NCI-H2081 (cell line): ENCODE measurements around the gene PLAC9.
"Not testable (repeated sequence)": the region's sequence is repeated elsewhere in the genome, so short reads cannot be mapped to it uniquely, and the experiment has no call there.

Source experiments
- DNase-seq, 2 experiments: peaks; one replicate each; lab custom pipeline; 2025; lab: John Stamatoyannopoulos, UW

PLAC9 gene

DNA sequence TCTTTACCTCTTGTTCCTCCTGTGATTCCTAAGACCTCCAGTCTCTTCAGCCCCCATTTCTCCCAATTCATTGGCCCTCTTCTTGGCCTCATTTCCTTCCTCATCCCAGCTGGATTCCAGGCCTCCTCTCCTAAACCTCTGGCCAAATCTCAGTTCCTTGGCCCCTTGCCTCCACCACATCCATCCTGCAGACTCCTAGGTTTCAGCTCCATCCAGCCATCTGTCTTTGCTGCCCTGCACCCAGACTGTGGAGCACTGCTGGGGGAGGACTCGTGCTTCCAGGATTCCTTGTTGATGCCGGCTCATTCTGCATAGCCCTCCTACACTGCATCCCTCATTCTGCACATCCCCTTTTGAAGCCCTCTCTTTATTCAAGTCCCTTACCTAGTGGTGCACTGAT, 6.7 kb downstream of the PLAC9 start:
- no peak for DNase-seq

DNA sequence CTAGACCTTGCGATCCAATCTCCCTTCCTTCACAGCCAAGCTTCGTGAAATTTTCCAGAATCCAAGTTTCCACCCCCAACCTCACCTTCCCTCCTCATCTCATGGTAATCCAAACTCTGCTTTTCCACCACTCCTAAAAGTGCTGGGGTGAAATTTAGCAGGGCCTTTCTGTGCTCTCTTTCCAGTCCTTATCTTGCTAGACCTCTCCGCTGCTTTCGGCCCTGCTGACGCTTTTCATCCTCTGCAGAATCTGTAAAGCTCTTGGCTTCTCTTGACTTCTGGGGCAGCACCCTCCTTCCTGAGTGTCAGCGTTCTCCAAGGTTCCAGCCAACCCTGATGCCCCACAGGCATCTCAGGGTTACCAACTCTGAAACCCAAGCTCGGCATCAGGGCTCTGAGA, 7.7 kb downstream of the PLAC9 start:
- DNase-seq: no peak

GRCh38 chr10:80141696-80142460, 9.3 kb downstream of the PLAC9 start:
- DNase-seq: no peak

DNA sequence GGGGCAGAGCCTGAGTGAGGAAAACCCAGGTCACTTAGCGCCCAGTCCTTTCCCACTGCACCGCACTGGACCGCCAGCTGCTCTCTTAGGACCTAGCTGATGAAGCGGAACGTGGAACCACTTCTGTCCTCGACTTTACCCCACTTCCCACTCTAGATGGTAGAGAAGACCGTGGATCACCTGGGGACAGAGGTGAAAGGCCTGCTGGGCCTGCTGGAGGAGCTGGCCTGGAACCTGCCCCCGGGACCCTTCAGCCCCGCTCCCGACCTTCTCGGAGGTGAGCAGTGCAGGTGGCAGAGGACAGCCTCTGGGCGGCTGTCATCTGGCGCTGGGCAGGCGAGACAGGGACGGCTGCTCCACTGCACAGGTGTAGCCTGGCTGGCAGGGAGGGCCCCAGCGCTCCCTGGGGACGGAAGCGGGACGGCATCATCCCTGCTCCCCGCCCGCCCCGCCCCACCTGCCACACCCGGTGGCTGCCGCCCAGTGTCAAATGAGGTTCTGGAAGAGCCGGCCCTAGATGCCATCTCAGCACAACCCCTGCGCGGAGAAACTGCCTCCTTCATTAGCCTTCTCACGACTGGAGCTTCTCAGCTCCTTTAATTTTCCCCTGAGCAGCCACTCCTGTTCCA, 11.7 kb downstream of the PLAC9 start:
- peak in 1 of 2 experiments; percentile 43 for DNase-seq

DNA sequence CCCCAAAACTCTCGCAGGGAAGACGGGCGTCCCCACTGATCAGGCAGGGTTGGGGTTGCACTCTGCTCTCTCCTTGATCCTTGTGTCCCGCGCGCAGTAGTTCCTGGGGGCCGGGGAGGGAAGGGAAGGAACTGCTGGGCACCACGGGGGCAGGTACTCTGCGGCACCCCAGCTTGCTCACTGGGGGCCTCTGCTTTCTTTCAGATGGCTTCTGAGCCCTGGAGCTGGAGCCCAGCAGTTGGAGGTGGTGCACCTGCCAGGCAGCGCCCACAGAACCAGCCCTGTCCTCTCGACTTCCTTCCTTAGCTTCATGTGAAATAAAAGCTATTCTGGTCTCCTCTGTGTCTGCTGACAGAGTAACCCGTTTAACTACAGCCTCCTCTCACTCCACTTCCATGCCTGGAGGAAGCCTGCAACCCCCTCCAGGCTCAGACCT, 12.2 kb downstream of the PLAC9 start:
- no peak for DNase-seq

DNA sequence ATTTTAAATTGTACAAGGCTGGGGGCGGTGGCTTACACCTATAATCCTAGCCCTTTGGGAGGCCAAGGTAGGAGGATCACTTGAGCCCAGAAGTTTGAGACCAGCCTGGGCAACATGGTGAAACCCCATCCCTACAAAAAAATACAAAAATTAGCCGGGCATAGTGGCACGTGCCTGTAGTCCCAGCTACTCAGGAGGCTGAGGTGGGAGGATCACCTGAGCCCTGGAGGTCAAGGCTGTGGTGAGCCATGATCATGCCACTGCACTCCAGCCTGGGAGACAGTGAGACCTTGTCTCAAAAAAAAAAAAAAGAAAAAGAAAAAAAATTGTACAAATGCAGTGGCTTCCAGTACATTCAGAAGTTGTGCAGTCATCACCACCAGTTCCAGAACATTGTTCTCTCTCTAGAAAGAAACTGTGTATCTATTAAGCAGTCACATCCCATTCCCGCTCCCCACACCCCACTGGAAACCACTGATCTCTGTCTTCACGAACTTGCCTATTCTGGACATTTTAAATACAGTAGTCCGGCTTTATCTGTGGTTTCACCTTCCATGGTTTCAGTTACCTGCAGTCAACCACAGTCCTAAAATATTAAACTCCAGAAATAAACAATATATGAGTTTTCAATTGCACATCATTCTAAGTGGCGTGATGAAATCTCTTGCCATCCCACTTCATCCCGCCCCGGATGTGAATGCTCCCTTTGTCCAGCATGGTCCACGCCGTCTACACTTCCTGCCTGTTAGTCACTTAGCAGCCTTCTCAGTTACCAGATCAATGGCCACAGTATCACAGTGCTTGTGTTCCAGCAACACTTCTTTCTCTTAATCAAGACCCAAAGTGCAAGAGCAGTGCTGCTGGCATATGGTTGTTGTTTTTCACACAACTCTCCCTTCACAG, 13.1 kb downstream of the PLAC9 start:
- not testable (repeated sequence) for DNase-seq

- DNase-seq: no peak
Observed at GRCh38 chr10:80146918-80147317, 14.4 kb downstream of the PLAC9 start.

- DNase-seq: no peak
Observed at GRCh38 chr10:80148166-80148805, 15.8 kb downstream of the PLAC9 start.

DNA sequence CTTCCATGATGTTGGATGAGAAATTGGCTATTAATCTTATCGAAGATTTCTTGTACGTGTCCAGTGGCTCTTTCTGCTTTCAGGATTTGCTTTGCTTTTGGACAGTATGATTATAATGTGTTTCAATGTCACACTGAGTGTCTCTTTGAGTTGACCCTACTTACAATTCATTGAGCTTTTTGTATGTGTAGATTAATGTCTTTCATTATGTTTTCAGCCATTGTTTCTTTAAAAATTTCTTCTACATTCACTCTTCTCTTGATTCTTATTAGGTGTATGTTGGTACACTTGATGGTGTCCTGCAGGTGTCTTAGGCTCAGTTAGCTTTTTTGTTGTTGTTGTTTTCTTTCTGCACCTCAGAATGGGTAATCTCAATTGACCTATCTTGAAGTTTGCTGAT, 16.6 kb downstream of the PLAC9 start:
- no peak for DNase-seq

GRCh38 chr10:80150172-80150571, 17.6 kb downstream of the PLAC9 start:
- DNase-seq: no peak

GRCh38 chr10:80152820-80153219, 20.3 kb downstream of the PLAC9 start:
- DNase-seq: no peak

DNA sequence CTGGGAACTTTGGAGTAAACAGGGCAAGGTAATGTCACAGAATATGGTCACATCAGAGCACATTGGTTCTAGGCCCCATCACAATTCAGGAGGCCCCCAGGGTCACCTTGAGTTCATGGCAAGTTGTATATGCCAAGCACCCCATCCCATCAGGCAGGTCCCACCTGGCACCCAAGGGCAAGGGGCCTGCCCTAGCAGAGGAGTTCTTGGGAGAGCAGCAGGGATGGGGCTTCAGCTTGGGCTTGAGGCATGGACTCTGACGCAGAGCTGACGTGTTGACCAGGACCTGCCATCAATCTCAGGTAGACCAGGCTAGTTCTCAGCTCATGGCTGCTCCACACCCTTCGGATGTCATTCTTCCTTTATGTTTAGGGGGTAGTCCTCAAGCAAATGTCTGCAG, 20.9 kb downstream of the PLAC9 start:
- DNase-seq: no peak

GRCh38 chr10:80154626-80154977, 22.1 kb downstream of the PLAC9 start:
- no peak for DNase-seq

DNA sequence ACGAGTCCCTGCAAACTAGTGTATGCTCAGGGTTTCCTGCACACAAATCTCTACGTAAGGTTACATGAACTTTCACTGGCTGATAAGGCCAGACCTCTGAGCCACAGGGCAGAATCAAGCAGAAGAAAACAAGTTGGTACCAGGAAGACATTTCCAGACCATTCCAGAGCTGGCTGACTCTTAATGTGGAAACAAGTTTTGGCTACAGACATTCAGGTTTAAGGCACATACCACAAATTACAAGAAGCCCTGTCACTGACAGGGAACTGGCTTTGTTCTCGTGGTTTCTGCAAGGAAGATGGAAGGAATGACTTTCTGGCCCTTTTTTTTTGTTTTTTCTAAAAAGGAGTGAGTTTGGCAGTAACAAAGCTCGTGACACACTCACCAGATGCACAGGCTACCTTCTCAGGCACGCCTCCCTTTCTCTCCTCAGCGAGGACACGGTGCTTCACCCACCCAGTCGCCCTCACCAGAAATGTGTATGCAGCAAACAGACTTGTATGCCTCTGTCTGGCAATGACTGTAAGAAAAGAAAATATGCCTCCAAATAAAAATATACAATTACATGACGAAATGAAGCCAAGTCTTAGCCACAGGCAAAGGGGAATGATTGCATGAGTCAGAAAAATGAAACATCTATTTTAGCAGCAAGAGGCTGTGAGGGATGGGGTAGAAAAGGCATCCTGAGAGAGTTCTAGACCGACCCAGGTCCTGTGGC, 22.6 kb downstream of the PLAC9 start:
- no peak for DNase-seq

DNA sequence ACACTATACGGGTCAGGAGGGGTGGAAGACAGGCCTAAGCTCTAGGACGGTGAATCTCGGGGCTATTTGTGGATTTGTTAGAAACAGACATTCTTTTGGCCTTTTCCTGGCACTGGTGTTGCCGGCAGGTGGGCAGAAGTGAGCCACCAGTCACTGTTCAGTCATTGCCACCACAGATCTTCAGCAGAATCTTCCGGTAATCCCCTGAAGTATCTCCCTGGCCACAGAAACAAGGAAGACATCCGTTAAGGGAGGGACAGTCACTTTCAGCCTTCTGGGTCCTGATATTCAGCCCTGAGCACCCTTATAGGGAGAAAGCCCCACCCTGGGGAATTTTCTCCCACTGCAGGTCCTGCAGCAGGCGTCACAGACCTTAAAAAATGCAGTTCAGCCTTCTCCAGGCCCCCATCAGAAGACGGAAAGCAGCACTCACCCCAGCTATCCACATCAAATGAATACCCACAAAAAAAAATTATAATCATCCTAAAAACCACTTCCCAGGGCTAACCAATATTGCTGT, 23.2 kb downstream of the PLAC9 start:
- DNase-seq: no peak

- no peak for DNase-seq
Observed at GRCh38 chr10:80156216-80156615, 23.7 kb downstream of the PLAC9 start.

DNA sequence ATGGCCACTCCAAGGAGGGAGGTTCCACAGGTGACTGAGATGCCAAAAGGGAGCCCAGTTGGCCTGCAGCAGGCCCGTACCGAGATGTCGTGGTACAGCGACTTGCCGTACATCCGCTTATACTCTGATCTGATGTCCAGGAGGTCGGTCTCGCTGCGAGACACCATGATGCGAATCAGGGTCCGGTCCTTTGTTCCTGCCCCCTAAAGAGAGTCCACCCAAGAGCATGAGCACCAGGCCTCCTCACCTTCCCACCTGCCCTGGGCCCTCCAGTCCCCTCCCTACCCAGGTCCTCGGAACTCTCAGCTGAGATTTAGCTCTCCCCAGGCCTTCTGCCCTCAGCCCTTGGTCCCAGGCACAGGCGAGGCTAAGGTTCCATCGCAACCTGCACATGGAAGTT, 25.0 kb downstream of the PLAC9 start:
- no peak for DNase-seq

GRCh38 chr10:80158126-80158525, 25.6 kb downstream of the PLAC9 start:
- no peak for DNase-seq

GRCh38 chr10:80158598-80159127, 26.1 kb downstream of the PLAC9 start:
- peak; percentile 63 to 85 for DNase-seq

DNA sequence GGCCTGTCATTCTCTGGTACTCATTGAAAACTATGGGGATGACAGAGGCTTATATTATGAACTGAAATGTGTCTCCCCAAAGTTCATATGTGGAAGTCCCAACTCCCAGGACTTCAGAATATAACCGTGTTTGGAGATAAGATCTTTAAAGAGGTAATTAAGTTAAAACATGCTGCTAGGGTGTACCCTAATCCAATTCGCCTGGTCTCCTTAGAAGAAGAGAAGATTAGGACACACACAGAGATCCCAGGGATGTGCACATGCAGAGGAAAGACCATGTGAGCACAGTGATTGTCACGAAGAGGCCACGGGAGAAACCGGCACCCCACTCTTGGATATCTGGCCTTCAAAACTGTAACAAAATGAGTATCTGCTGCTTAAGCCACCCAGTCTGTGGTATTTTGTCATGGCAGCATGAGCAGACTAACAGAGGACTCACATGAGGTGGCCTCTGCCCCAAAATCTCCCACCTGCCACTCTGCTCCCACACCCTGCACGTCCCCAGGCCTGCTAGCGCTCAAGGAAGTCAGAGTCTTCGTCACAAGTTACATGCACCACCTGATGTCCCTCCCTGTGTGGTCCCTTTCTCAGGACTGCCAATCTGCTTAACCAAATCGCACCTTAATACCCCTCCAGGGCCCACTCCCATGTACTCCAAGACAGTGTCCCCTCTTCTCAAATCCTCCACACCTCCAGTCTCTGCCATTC, 26.8 kb downstream of the PLAC9 start:
- DNase-seq: no peak
